MCF 10A (cell line): Measurements from ENCODE around the gene R3HDM4. TPM values are rescaled to one million over a fixed set of nuclear protein-coding genes. Genes with fewer than 3 reads are reported as not detected.

ENCODE experiments used
- BruUV-seq: library from RNA; stranded (reverse); fragments of 400-500 nt; replicated peaks from 2 replicates; lab custom pipeline; 2021; lab: Mats Ljungman, UMichigan
- CTCF ChIA-PET: fragments of 300-600 bp; sonication (Branson Sonifier 250); formaldehyde crosslinking; extraction: SDS; loops from one replicate; lab custom pipeline; 2021; ENCODE audit warnings: antibody characterized with exemption, inconsistent platforms; lab: Yijun Ruan, JAX
- POLR2A ChIA-PET: fragments of 300-600, 350-650 bp; sonication (Branson Sonifier 250); formaldehyde crosslinking; extraction: SDS; loops from one replicate; lab custom pipeline; 2020; ENCODE audit warnings: antibody characterized with exemption, inconsistent platforms; lab: Yijun Ruan, JAX
- DNase-seq: peaks from one replicate; pipeline ENCODE4 v3.0.0-alpha.2; 2018; ENCODE audit not compliant: unreplicated experiment
- H3K27ac Mint-ChIP-seq: one replicate; pipeline ENCODE4 v1.8.0; 2022; ENCODE audit warnings: mild to moderate bottlenecking, low read depth, mixed read lengths; ENCODE audit not compliant: unreplicated experiment
- H3K27me3 Mint-ChIP-seq: one replicate; pipeline ENCODE4 v1.8.0; 2022; ENCODE audit warnings: mixed read lengths; ENCODE audit not compliant: insufficient read depth, unreplicated experiment
- H3K36me3 Mint-ChIP-seq: one replicate; pipeline ENCODE4 v1.8.0; 2022; ENCODE audit warnings: mild to moderate bottlenecking, moderate library complexity, mixed read lengths; ENCODE audit not compliant: insufficient read depth, unreplicated experiment
- H3K4me1 Mint-ChIP-seq: one replicate; pipeline ENCODE4 v1.8.0; 2022; ENCODE audit warnings: mixed read lengths; ENCODE audit not compliant: insufficient read depth, unreplicated experiment
- H3K4me3 Mint-ChIP-seq: one replicate; pipeline ENCODE4 v1.8.0; 2022; ENCODE audit warnings: mild to moderate bottlenecking, moderate library complexity, mixed read lengths; ENCODE audit not compliant: unreplicated experiment
- H3K9me3 Mint-ChIP-seq: one replicate; pipeline ENCODE4 v1.8.0; 2022; ENCODE audit warnings: mixed read lengths; ENCODE audit not compliant: unreplicated experiment
- intact Hi-C: fragments of 100-400 bp; cut with micrococcal nuclease; formaldehyde crosslinking; loops from 2 replicates; pipeline ENCODE4 v1.14.1; 2022
- total RNA-seq: library from RNA; stranded (reverse); gene quantifications from 2 replicates; pipeline ENCODE4 v1.2.3, GENCODE V29; 2022
- TF ChIP-seq, protein P1 (sequence below): fragments of 200-600 bp; IDR thresholded peaks from one replicate; pipeline ENCODE4 v1.8.0; 2022; ENCODE audit warnings: antibody characterized with exemption, mild to moderate bottlenecking; ENCODE audit not compliant: unreplicated experiment

R3HDM4 gene
- total RNA-seq, 1 experiment from 2014 or later = 73.6 TPM

DNA sequence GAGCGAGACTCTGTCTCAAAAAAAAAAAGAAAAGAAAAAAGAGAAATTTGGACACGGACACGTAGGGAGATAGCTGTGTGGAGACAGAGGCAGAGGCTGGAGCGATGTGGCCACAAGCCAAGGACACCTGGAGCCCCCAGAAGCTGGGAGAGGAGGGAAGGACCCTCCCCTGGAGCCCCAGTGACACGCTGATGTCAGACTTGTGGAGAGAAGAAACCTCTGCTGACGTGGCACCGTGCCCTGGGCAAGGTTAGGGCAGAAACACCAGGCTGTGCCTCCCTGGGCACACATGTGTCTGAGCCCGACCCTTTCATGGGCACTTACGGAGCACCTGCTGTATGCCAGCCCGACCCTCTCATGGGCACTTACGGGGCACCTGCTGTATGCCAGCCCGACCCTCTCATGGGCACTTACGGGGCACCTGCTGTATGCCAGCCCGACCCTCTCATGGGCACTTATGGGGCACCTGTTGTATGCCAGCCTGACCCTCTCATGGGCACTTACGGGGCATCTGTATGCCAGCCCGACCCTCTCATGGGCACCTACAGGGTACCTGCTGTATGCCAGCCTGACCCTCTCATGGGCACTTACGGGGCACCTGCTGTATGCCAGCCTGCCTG is 30.6 kb upstream of the R3HDM4 start:
- no peaks in the 10 kb centered on the region for H3K9me3 Mint-ChIP-seq
- POLR2A ChIA-PET = no interaction called here
- DNase-seq = no peak
- H3K36me3 Mint-ChIP-seq = peaks cover 15% of the 10 kb centered on the region
- H3K4me3 Mint-ChIP-seq = no peak overlapping the region
- H3K4me1 Mint-ChIP-seq = peaks cover 23% of the 10 kb centered on the region
- CTCF ChIA-PET = interaction anchor here (0.6 kb wide), 2 partner anchors 39 to 266 kb away, joined by 3 read pairs; no protein-coding TSS in a partner anchor
- H3K27ac Mint-ChIP-seq = no peak overlapping the region
- no TSS peak for BruUV-seq
- TF ChIP-seq, protein P1, sequence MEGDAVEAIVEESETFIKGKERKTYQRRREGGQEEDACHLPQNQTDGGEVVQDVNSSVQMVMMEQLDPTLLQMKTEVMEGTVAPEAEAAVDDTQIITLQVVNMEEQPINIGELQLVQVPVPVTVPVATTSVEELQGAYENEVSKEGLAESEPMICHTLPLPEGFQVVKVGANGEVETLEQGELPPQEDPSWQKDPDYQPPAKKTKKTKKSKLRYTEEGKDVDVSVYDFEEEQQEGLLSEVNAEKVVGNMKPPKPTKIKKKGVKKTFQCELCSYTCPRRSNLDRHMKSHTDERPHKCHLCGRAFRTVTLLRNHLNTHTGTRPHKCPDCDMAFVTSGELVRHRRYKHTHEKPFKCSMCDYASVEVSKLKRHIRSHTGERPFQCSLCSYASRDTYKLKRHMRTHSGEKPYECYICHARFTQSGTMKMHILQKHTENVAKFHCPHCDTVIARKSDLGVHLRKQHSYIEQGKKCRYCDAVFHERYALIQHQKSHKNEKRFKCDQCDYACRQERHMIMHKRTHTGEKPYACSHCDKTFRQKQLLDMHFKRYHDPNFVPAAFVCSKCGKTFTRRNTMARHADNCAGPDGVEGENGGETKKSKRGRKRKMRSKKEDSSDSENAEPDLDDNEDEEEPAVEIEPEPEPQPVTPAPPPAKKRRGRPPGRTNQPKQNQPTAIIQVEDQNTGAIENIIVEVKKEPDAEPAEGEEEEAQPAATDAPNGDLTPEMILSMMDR = no peak
- intact Hi-C loops = no loop called here
- no peaks in the 10 kb centered on the region for H3K27me3 Mint-ChIP-seq

DNA sequence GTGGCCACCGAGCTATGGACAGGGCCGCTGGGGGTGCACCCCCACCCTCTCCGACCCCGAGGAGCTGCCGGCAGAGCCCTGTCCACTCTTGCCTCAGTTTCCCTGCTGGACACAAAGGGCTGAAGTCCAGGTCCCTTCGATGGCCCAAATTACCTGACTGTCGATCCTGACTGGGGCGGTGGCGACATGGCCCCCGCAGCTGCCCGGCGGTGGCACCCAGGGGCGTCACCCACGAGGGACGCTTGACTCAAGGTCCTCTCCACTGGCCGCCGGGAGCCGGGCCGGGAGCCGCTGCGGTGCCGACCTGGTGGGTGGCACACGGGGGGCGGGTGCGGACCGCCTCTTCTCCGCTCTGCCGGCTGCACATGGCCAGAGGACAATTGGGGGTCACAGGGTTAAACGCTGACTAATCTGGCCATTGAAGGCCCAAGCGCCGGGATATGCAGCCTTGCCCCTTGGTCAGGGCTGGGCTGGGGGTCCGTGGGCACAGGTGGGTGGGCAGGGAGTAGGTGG is 29.2 kb upstream of the R3HDM4 start:
- peaks cover 20% of the 10 kb centered on the region for H3K36me3 Mint-ChIP-seq
- ChIA-PET POLR2A (no interaction called here), CTCF (interaction anchor here (1.0 kb wide), 1 partner anchor 40 kb away, joined by 3 read pairs; no protein-coding TSS in a partner anchor)
- H3K4me3 Mint-ChIP-seq = no peak overlapping the region
- peaks cover 23% of the 10 kb centered on the region for H3K4me1 Mint-ChIP-seq
- TF ChIP-seq, protein P1 = no peak
- no peak for DNase-seq
- no TSS peak for BruUV-seq
- intact Hi-C loops = no loop called here
- H3K9me3 Mint-ChIP-seq = no peaks in the 10 kb centered on the region
- no peaks in the 10 kb centered on the region for H3K27me3 Mint-ChIP-seq
- H3K27ac Mint-ChIP-seq = no peak overlapping the region

DNA sequence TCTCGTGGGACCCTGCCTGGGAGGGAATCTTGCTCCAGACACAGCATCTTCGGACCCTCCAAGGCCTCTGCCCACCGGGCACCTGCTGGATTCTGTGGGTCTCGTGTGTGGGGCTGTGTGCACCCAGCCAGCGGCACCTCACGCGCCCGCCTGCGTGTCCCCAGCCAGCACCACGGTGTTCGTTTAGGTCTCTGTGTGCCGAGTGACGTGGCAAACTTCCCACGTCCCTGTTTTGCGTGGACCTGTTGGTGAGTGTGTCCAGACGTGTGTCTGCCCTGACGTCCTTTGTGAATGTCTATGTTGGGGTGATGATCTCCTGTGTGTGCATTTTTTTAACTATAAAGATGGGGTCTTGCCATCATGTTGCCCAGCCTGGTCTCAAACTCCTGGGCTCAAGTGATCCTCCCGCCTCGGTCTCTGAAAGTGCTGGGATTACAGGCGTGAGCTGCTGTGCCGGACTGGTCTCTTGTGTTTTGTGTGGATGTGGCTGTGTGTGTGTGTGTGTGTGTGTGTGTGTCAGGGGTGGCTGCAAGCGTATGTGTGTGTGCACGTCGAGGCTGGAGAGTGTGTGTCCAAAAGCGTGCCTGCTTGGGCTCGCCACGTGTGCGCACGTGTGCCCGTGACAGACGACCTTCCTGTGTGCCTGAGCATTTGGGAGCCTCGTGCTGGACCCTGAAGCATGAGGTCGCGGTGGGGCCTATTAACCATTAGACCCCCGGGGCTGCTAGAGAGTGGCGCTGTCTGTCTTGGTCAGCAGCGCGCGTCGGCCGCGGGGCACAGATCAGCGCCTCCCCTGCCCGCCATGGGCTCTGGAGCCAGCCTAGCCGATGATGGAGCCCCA is 28.5 kb upstream of the R3HDM4 start:
- peaks cover 23% of the 10 kb centered on the region for H3K4me1 Mint-ChIP-seq
- H3K4me3 Mint-ChIP-seq = peak overlapping the region; percentile 66
- H3K9me3 Mint-ChIP-seq = no peaks in the 10 kb centered on the region
- BruUV-seq = no TSS peak
- intact Hi-C loops = loop anchor here (2.0 kb wide), 1 partner anchor 17 kb away; no protein-coding TSS in a partner anchor
- no peak for DNase-seq
- TF ChIP-seq, protein P1 = no peak
- H3K27me3 Mint-ChIP-seq = no peaks in the 10 kb centered on the region
- ChIA-PET CTCF (no interaction called here), POLR2A (no interaction called here)
- H3K36me3 Mint-ChIP-seq = peaks cover 24% of the 10 kb centered on the region
- H3K27ac Mint-ChIP-seq = peak overlapping the region; percentile 31
